ENCODE data around the gene ADGRG3. TPM values are rescaled to one million over a fixed set of nuclear protein-coding genes. Genes with fewer than 3 reads are reported as not detected.

ADGRG3 gene
- total and polyA plus RNA-seq, 2 experiments from 2014 or later = not detected

DNA sequence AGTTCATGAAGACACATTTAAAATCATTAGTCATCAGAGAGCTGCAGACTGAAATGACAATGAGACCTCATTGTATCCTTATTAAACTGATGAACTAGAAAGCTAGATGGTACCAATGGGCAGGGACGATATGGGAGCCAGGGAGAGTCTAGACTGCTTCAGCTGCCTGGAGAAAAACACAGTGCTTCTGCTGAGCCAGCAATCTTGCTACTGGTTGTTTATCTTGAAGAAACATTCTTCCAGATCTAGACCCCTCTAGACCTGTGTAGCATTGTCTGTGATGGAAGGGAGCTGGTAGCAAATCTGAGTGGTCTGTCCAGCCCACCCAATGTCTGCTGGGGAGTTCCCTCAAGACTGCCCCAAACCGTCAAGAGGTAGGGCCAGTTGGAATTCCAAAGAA, 24.5 kb downstream of the ADGRG3 start (continued):
- TF ChIP-seq, protein P1, sequence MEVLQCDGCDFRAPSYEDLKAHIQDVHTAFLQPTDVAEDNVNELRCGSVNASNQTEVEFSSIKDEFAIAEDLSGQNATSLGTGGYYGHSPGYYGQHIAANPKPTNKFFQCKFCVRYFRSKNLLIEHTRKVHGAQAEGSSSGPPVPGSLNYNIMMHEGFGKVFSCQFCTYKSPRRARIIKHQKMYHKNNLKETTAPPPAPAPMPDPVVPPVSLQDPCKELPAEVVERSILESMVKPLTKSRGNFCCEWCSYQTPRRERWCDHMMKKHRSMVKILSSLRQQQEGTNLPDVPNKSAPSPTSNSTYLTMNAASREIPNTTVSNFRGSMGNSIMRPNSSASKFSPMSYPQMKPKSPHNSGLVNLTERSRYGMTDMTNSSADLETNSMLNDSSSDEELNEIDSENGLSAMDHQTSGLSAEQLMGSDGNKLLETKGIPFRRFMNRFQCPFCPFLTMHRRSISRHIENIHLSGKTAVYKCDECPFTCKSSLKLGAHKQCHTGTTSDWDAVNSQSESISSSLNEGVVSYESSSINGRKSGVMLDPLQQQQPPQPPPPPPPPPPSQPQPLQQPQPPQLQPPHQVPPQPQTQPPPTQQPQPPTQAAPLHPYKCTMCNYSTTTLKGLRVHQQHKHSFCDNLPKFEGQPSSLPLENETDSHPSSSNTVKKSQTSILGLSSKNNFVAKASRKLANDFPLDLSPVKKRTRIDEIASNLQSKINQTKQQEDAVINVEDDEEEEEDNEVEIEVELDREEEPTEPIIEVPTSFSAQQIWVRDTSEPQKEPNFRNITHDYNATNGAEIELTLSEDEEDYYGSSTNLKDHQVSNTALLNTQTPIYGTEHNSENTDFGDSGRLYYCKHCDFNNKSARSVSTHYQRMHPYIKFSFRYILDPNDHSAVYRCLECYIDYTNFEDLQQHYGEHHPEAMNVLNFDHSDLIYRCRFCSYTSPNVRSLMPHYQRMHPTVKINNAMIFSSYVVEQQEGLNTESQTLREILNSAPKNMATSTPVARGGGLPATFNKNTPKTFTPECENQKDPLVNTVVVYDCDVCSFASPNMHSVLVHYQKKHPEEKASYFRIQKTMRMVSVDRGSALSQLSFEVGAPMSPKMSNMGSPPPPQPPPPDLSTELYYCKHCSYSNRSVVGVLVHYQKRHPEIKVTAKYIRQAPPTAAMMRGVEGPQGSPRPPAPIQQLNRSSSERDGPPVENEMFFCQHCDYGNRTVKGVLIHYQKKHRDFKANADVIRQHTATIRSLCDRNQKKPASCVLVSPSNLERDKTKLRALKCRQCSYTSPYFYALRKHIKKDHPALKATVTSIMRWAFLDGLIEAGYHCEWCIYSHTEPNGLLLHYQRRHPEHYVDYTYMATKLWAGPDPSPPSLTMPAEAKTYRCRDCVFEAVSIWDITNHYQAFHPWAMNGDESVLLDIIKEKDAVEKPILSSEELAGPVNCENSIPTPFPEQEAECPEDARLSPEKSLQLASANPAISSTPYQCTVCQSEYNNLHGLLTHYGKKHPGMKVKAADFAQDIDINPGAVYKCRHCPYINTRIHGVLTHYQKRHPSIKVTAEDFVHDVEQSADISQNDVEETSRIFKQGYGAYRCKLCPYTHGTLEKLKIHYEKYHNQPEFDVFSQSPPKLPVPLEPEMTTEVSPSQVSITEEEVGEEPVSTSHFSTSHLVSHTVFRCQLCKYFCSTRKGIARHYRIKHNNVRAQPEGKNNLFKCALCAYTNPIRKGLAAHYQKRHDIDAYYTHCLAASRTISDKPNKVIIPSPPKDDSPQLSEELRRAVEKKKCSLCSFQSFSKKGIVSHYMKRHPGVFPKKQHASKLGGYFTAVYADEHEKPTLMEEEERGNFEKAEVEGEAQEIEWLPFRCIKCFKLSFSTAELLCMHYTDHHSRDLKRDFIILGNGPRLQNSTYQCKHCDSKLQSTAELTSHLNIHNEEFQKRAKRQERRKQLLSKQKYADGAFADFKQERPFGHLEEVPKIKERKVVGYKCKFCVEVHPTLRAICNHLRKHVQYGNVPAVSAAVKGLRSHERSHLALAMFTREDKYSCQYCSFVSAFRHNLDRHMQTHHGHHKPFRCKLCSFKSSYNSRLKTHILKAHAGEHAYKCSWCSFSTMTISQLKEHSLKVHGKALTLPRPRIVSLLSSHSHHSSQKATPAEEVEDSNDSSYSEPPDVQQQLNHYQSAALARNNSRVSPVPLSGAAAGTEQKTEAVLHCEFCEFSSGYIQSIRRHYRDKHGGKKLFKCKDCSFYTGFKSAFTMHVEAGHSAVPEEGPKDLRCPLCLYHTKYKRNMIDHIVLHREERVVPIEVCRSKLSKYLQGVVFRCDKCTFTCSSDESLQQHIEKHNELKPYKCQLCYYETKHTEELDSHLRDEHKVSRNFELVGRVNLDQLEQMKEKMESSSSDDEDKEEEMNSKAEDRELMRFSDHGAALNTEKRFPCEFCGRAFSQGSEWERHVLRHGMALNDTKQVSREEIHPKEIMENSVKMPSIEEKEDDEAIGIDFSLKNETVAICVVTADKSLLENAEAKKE (CRISPR knock-in tag; IDR thresholded peaks at IDR 0.05) = no peak
- TF ChIP-seq EZH2 (IDR thresholded peaks at IDR 0.05; ENCODE audit: low read depth, unreplicated experiment) = no peak
- TF ChIP-seq ZNF331 (CRISPR knock-in tag; IDR thresholded peaks at IDR 0.05; ENCODE audit: low read depth) = no peak
- TF ChIP-seq, protein P2, sequence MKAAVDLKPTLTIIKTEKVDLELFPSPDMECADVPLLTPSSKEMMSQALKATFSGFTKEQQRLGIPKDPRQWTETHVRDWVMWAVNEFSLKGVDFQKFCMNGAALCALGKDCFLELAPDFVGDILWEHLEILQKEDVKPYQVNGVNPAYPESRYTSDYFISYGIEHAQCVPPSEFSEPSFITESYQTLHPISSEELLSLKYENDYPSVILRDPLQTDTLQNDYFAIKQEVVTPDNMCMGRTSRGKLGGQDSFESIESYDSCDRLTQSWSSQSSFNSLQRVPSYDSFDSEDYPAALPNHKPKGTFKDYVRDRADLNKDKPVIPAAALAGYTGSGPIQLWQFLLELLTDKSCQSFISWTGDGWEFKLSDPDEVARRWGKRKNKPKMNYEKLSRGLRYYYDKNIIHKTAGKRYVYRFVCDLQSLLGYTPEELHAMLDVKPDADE (IDR thresholded peaks at IDR 0.05) = no peak
- no peak for TF ChIP-seq STAT1 (IDR thresholded peaks at IDR 0.05; ENCODE audit: unreplicated experiment)
- no peak for TF ChIP-seq POLR2AphosphoS5 (IDR thresholded peaks at IDR 0.05; ENCODE audit: low read depth)
- no peak for TF ChIP-seq EZH2phosphoT487 (IDR thresholded peaks at IDR 0.05; ENCODE audit: unreplicated experiment)

DNA sequence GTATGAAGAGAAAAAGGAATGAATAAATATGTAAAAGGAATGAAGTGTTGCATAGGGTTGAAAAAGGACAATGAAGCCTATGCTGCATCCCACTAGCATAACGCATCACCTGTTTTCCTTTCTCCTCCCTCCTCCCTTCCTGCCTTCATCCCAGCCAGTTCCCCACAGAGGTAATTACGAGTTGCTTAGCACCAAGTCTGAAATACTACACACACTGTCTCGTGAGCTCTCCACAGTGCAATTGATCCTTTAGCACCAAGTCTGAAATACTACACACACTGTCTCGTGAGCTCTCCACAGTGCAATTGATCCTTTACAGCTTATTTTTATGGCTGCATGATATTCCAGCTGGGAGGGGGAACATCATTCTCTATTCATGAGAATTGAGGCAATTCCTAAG, 25.4 kb downstream of the ADGRG3 start:
- Histone ChIP-seq H3K4me1 (ENCODE audit: insufficient read depth) (no peaks in the 10 kb centered on the region), H3K27ac (ENCODE audit: low read depth) (no peak overlapping the region), H4K20me1 (replicated peaks; ENCODE audit: insufficient read depth) (no peaks in the 10 kb centered on the region), H3K36me3 (ENCODE audit: insufficient read depth) (no peaks in the 10 kb centered on the region), H3K27me3 (ENCODE audit: insufficient read depth) (no peaks in the 10 kb centered on the region), H2AFZ (no peak overlapping the region), H3F3A (replicated peaks; ENCODE audit: low read depth) (no peaks in the 10 kb centered on the region), H3K4me3 (no peak overlapping the region), H3K79me2 (replicated peaks; ENCODE audit: insufficient read depth) (no peaks in the 10 kb centered on the region), H3K9me2 (ENCODE audit: insufficient read depth) (no peaks in the 10 kb centered on the region), H3K4me2 (no peak overlapping the region)
- Mint-ChIP-seq H3K36me3 (ENCODE audit: low read depth) (no peaks in the 10 kb centered on the region), H3K4me1 (peaks cover 15% of the 10 kb centered on the region), H3K27me3 (ENCODE audit: insufficient read depth, low read depth, poor library complexity) (peaks cover 6% of the 10 kb centered on the region), H3K4me3 (no peak overlapping the region), H3K27ac (no peak overlapping the region), H3K9me3 (no peaks in the 10 kb centered on the region)
- ATAC-seq (no peak), DNase-seq (ENCODE audit: low spot score) (no peak)
- no peak for TF ChIP-seq ZNF331 (CRISPR knock-in tag; IDR thresholded peaks at IDR 0.05; ENCODE audit: low read depth)
- no peak for TF ChIP-seq CREB1 (CRISPR knock-in tag; IDR thresholded peaks at IDR 0.05; ENCODE audit: low read depth)
- no peak for TF ChIP-seq STAT1 (IDR thresholded peaks at IDR 0.05; ENCODE audit: unreplicated experiment)
- TF ChIP-seq EZH2 (IDR thresholded peaks at IDR 0.05; ENCODE audit: low read depth, unreplicated experiment) = no peak
- TF ChIP-seq EZH2phosphoT487 (IDR thresholded peaks at IDR 0.05; ENCODE audit: unreplicated experiment) = no peak
- TF ChIP-seq, protein P3, sequence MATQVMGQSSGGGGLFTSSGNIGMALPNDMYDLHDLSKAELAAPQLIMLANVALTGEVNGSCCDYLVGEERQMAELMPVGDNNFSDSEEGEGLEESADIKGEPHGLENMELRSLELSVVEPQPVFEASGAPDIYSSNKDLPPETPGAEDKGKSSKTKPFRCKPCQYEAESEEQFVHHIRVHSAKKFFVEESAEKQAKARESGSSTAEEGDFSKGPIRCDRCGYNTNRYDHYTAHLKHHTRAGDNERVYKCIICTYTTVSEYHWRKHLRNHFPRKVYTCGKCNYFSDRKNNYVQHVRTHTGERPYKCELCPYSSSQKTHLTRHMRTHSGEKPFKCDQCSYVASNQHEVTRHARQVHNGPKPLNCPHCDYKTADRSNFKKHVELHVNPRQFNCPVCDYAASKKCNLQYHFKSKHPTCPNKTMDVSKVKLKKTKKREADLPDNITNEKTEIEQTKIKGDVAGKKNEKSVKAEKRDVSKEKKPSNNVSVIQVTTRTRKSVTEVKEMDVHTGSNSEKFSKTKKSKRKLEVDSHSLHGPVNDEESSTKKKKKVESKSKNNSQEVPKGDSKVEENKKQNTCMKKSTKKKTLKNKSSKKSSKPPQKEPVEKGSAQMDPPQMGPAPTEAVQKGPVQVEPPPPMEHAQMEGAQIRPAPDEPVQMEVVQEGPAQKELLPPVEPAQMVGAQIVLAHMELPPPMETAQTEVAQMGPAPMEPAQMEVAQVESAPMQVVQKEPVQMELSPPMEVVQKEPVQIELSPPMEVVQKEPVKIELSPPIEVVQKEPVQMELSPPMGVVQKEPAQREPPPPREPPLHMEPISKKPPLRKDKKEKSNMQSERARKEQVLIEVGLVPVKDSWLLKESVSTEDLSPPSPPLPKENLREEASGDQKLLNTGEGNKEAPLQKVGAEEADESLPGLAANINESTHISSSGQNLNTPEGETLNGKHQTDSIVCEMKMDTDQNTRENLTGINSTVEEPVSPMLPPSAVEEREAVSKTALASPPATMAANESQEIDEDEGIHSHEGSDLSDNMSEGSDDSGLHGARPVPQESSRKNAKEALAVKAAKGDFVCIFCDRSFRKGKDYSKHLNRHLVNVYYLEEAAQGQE (IDR thresholded peaks at IDR 0.05; ENCODE audit: unreplicated experiment) = no peak

Measured in GM23338 (cell line).